HCT116 (cell line): Measurements from ENCODE around the gene MEI1. TPM values are rescaled to one million over a fixed set of nuclear protein-coding genes. Genes with fewer than 3 reads are reported as not detected.

ENCODE experiments used
- EZH2phosphoT487 ChIP-seq: fragments of 200-600 bp; IDR thresholded peaks from 2 replicates; pipeline ENCODE4 v1.6.1; 2018; ENCODE audit warnings: antibody characterized with exemption, borderline replicate concordance
- RAD21 ChIP-seq: IDR thresholded peaks from 2 replicates; pipeline ENCODE4 v1.6.1; 2012; ENCODE audit warnings: low read depth, mild to moderate bottlenecking
- REST ChIP-seq: IDR thresholded peaks from 2 replicates; pipeline ENCODE4 v1.6.1; 2012; ENCODE audit warnings: low read depth
- SIN3A ChIP-seq: IDR thresholded peaks from 2 replicates; pipeline ENCODE4 v1.6.1; 2012; ENCODE audit warnings: low read depth
- ZBTB33 ChIP-seq: IDR thresholded peaks from 2 replicates; pipeline ENCODE4 v1.6.1; 2011; ENCODE audit warnings: mild to moderate bottlenecking, low read length, moderate library complexity; ENCODE audit not compliant: insufficient replicate concordance; ENCODE audit errors: extremely low read depth
- total RNA-seq: library from RNA; stranded (reverse); gene quantifications from one replicate; pipeline ENCODE4 v1.2.1, GENCODE V29; 2021; ENCODE audit not compliant: unreplicated experiment

The MEI1 gene
- total RNA-seq, 1 experiment from 2014 or later: 0.64 TPM

DNA sequence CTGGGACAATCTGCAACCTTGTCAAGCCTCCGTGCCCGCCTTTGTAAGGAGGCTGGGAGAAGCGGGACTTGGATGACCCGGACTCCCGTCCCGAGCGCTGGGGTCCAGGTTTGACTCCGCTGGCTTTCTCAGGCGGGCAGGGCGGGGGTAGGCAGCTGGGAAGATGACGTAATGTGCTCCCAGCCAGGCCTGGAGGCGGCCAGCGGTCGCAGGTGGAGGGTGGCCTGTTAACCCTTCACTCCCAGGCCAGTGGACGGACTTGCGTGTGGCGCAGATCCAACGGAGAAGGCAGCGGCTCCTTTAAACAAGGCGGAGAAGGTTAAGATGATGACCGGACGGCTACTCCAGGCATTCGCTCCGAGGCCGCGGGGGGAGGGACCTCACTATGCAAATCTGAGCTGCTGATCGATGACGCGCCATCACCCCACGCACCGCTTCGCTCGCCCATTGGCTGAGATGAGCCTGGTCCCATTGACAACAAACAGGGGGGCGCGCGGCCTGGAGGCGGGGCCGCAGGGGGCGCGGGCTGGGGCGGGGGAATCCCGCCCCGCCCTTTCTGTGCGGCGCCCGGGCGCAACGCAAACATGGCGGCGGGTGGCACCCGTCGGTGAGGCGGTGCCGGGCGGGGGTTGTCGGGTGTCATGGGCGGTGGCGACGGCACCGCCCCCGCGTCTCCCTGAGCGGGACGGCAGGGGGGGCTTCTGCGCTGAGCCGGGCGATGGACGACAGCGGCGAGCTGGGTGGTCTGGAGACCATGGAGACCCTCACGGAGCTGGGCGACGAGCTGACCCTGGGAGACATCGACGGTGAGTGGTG is 133.5 kb downstream of the MEI1 start, which contains the start of gene SREBF2 (continued):
- TF ChIP-seq REST (no peak), EZH2phosphoT487 (no peak), RAD21 (no peak), ZBTB33 (peak; percentile 27), SIN3A (peak; percentile 82)
